AG09309 (cell line): ENCODE measurements around the gene SPART.

Experiments
- DNase-seq: peaks from one replicate; pipeline ENCODE4 v3.0.0-alpha.2; 2010; ENCODE audit warnings: low read depth
- H3K4me3 ChIP-seq: 2 replicates; pipeline ENCODE4 v1.5.1; 2011; ENCODE audit warnings: mild to moderate bottlenecking, low read depth, low read length, moderate library complexity; ENCODE audit not compliant: control insufficient read depth
- TF ChIP-seq, protein P1 (sequence below): IDR thresholded peaks from 2 replicates; pipeline ENCODE4 v1.5.1; 2011; ENCODE audit warnings: mild to moderate bottlenecking, low read depth, low read length, inconsistent platforms; ENCODE audit not compliant: insufficient read depth, control insufficient read depth; ENCODE audit errors: missing control alignments

Gene SPART

DNA sequence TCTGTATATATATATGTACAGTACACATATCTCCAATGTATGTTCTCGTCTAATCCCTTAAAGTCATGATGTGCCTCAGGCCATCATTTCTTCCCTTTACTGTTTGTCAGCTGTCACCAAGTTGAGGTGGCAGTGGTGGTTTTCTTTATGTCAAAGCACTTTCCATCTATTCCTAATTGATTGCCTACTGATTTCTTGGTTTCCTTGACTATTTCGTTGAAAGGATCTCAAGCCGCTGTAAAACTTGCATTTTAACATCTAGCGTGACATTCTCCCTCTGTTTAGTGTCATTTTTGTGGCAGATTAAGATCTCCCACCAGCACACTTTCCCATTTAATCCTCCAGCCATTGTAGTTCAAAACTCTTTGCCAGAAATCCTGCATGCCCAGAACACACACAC lies 25.0 kb upstream of the SPART start:
- TF ChIP-seq, protein P1, sequence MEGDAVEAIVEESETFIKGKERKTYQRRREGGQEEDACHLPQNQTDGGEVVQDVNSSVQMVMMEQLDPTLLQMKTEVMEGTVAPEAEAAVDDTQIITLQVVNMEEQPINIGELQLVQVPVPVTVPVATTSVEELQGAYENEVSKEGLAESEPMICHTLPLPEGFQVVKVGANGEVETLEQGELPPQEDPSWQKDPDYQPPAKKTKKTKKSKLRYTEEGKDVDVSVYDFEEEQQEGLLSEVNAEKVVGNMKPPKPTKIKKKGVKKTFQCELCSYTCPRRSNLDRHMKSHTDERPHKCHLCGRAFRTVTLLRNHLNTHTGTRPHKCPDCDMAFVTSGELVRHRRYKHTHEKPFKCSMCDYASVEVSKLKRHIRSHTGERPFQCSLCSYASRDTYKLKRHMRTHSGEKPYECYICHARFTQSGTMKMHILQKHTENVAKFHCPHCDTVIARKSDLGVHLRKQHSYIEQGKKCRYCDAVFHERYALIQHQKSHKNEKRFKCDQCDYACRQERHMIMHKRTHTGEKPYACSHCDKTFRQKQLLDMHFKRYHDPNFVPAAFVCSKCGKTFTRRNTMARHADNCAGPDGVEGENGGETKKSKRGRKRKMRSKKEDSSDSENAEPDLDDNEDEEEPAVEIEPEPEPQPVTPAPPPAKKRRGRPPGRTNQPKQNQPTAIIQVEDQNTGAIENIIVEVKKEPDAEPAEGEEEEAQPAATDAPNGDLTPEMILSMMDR = no peak
- H3K4me3 ChIP-seq = no peak overlapping the region
- DNase-seq = no peak

DNA sequence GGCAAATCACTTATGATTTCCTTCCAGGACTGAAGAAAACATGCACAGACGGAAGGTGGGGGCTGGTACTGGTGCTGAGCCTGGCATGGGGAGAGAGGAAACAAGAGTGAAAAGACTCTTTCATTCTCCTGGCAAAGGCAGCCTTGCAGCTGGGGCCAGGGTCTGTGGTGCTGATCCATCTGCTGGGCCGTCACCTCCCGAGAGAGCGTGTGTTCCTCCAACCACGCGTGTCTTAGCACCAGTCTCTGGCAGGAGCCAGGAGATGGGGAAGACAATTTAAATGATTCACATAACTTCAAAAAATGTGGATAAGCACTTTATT lies 23.9 kb upstream of the SPART start:
- no peak overlapping the region for H3K4me3 ChIP-seq
- TF ChIP-seq, protein P1 = no peak
- no peak for DNase-seq

DNA sequence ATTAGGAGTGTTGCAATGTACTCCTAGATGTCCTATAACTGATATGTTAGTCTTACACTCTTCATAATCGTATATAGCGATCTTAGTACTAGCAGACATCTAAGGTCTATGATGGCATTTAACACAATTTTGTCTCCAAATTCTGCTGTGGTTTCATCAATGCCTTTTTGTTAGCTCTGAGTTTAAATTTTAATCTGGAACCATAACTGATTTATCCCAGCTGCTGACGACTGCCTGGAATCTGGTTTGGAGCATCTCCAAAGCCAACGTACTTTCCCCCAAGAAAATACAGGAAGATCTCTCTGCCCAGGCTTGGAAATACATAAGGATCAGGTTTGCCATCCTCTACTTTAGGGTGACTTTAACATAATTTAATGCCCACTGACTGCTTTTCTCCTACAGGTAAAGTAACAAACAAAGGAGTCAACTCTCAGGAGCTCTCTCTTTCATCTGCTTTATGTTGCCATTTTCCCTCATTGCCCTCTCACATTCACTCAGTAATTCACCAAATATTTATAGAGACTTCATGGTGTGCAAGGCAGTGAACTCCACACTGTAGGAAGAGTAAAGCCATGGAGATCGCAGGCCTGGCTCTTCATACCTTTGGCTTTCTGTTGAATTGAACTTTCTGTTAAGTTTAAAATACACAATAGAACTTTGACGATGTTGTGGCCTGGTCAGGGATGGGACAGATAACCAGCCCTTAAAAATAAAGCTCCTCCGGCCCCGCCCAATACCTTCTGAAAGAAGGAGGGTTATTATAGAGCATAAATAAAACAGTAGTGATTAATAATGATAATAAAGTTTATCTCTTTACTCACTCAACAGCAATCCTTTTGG lies 23.3 kb upstream of the SPART start:
- TF ChIP-seq, protein P1 = no peak
- H3K4me3 ChIP-seq = no peak overlapping the region
- DNase-seq = no peak

DNA sequence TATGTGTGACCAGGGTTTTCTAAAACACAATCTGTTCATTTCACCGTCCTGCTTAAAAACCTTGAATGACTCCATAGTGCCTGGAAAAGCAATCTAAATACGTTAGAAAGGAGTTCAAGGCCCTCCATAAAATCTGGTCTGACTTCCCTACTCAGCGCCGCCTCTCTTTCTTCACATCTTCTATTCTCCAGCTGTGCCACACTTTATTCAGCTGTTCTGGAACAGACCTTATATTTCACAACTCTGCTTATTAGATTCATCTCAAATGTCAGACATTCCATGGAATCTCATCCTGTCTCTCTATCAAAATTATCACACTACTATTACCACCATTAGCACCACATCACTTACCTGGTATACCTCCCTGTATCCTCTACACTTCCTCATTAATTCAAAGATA lies 19.8 kb upstream of the SPART start:
- DNase-seq = no peak
- H3K4me3 ChIP-seq = no peak overlapping the region
- TF ChIP-seq, protein P1 = no peak

DNA sequence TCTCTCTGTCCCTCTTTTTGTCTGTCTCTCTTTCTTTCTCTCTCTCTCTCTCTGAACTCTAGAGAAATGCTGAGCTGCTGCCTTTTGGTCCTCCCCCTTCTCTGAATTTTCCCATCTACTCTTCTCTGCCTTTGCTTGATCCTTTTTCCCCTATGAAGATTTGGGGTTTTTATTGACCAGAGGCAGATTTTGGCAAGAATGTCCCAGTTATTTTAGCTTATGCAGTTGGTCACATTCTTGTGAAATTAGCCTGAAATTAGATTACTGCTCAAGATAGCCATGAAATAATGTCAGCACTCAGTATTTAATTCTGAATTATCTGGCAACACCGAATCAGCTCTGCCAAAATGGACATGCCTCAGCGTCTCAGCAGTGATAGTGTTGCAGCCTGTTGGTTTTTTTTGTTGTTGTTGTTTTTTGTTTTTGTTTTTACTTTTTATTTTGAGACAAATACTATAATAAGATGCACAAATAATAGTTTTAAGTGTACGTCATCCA lies 17.2 kb upstream of the SPART start:
- no peak overlapping the region for H3K4me3 ChIP-seq
- DNase-seq = no peak
- TF ChIP-seq, protein P1 = no peak

DNA sequence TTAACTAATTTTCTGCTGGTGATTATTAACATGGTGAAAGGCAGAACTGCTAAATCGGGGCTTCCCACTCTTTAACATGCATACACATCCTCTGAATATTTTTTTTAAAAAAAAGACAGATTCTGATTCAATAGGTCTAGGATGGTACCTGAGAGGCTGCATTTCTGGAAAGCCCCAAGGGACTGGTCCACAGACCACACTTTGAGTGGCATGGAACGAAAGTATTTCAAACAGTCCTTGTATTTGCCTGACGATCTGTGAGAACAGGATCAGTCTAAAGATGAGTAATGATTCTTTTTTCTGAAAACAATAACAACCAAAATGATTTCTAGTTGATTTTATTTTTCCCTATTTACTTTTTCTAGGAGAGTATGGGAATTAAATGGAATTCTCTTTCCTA lies 16.7 kb upstream of the SPART start:
- TF ChIP-seq, protein P1 = no peak
- H3K4me3 ChIP-seq = no peak overlapping the region
- DNase-seq = no peak
